ENCODE data around the gene KSR1.
"Not testable (repeated sequence)": the region's sequence is repeated elsewhere in the genome, so short reads cannot be mapped to it uniquely, and the experiment has no call there.

The KSR1 gene

GRCh38 chr17:27669136-27669535 lies 212.9 kb downstream of the KSR1 start:
- H3K4me3 ChIP-seq (ENCODE audit: low read depth, low read length) = no peak overlapping the region
- H3K4me1 ChIP-seq (ENCODE audit: control insufficient read depth, insufficient read depth, low read length) = no peaks in the 10 kb centered on the region
- no peaks in the 10 kb centered on the region for H3K36me3 ChIP-seq (ENCODE audit: control insufficient read depth, insufficient read depth, low read length)
- H3K27me3 ChIP-seq (ENCODE audit: control insufficient read depth, insufficient read depth, low read length) = no peaks in the 10 kb centered on the region
- no peaks in the 10 kb centered on the region for H3K9me3 ChIP-seq (ENCODE audit: control insufficient read depth, insufficient read depth, low read length)
- no peak overlapping the region for H3K9ac ChIP-seq (ENCODE audit: low read depth, low read length)
- H3K27ac ChIP-seq (ENCODE audit: low read depth, low read length) = no peak overlapping the region

DNA sequence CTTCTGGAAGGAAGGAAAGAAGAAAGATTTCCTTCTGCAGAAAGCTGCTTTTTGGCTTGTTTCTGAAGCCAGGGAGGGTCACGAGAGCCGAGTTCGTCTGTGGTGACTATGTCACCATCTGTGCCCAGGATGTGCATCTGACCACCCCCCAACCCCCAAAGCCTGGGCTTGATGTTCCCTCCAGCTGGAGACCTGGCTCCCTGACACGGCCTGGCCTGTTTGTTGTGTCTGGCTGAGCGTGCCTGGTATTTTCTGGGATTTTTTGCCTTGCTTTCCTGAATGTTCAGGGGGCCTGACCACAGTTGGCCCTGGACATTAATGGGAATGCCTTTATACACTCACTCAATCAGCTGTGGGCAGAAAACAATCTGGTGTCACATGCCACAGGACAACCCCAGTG lies 213.6 kb downstream of the KSR1 start:
- H3K9me3 ChIP-seq (ENCODE audit: control insufficient read depth, insufficient read depth, low read length) = no peaks in the 10 kb centered on the region
- no peaks in the 10 kb centered on the region for H3K36me3 ChIP-seq (ENCODE audit: control insufficient read depth, insufficient read depth, low read length)
- no peak overlapping the region for H3K27ac ChIP-seq (ENCODE audit: low read depth, low read length)
- no peak overlapping the region for H3K9ac ChIP-seq (ENCODE audit: low read depth, low read length)
- H3K4me3 ChIP-seq (ENCODE audit: low read depth, low read length) = no peak overlapping the region
- H3K4me1 ChIP-seq (ENCODE audit: control insufficient read depth, insufficient read depth, low read length) = no peaks in the 10 kb centered on the region
- no peaks in the 10 kb centered on the region for H3K27me3 ChIP-seq (ENCODE audit: control insufficient read depth, insufficient read depth, low read length)

DNA sequence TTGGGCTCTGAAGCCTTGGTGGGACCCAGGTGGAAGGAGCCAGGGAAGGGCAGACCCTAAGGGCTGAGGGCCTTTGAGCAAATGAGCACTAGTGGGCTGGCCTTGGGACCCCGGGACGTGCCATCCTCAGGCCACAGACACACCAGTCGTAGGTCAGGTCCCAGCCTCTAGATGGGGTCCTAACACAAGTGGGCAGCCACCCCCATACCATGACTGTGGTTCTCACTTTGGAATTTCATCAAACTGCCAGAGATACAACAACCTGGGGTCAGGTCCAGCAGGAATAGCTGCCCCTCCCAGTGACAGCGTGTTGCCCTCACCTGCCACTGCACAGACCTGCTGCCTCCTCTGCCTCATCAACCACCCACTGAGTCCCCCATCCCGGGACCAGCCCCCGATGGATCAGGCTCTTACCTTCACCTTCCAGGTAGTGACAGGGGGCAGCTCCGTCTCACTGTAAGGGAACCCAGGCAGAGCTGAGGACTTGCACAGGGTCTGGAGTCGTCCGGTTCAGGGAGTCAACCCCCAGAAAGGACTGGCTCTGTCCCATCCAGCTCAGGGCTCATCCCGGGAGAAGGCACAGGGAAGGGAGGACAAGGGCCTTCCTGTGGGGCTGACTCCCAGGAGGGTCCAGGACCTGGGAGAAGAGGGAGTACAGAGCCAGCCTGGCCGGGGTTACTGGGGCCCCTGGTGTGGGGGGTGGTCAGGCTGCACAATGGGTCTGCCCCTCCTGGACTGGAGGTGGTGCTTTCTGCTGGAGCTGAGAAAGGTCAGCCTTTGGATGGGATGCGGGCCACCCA lies 214.7 kb downstream of the KSR1 start:
- no peaks in the 10 kb centered on the region for H3K27me3 ChIP-seq (ENCODE audit: control insufficient read depth, insufficient read depth, low read length)
- no peaks in the 10 kb centered on the region for H3K9me3 ChIP-seq (ENCODE audit: control insufficient read depth, insufficient read depth, low read length)
- H3K4me1 ChIP-seq (ENCODE audit: control insufficient read depth, insufficient read depth, low read length) = no peaks in the 10 kb centered on the region
- H3K9ac ChIP-seq (ENCODE audit: low read depth, low read length) = no peak overlapping the region
- H3K4me3 ChIP-seq (ENCODE audit: low read depth, low read length) = no peak overlapping the region
- H3K27ac ChIP-seq (ENCODE audit: low read depth, low read length) = no peak overlapping the region
- H3K36me3 ChIP-seq (ENCODE audit: control insufficient read depth, insufficient read depth, low read length) = no peaks in the 10 kb centered on the region

- Histone ChIP-seq H3K27me3 (ENCODE audit: control insufficient read depth, insufficient read depth, low read length) (no peaks in the 10 kb centered on the region), H3K9me3 (ENCODE audit: control insufficient read depth, insufficient read depth, low read length) (no peaks in the 10 kb centered on the region), H3K27ac (ENCODE audit: low read depth, low read length) (no peak overlapping the region), H3K36me3 (ENCODE audit: control insufficient read depth, insufficient read depth, low read length) (no peaks in the 10 kb centered on the region), H3K9ac (ENCODE audit: low read depth, low read length) (no peak overlapping the region), H3K4me3 (ENCODE audit: low read depth, low read length) (no peak overlapping the region), H3K4me1 (ENCODE audit: control insufficient read depth, insufficient read depth, low read length) (no peaks in the 10 kb centered on the region)
These were observed 215.3 kb downstream of the KSR1 start for GRCh38 chr17:27671591-27671910.

DNA sequence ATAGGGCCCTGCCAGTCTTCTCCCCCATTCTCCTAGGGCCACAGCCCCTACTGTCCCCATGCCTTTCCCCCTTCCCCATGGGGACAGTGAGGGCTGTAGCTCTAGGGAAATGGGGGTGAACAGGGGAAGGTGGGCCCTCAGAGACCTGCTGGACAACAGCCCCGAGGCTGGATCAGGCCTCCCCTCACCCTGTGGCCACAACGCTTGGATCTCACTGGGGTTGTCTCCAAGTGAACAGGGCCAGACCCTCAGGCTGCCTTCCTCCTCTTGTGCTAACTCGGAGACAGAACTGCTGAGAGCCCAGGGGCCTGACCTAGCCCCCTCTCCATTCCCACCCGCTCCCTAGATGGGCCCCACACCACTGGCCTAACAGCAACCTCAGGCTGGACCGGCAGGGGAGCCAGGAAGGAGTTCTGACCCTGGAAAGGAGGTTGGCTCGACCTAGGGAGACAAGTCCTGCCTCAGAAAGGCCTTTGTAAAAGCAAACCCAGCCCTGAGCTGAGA lies 215.8 kb downstream of the KSR1 start:
- H3K9me3 ChIP-seq (ENCODE audit: control insufficient read depth, insufficient read depth, low read length); H3K4me3 ChIP-seq (ENCODE audit: low read depth, low read length); H3K9ac ChIP-seq (ENCODE audit: low read depth, low read length); H3K27ac ChIP-seq (ENCODE audit: low read depth, low read length); H3K36me3 ChIP-seq (ENCODE audit: control insufficient read depth, insufficient read depth, low read length); H3K4me1 ChIP-seq (ENCODE audit: control insufficient read depth, insufficient read depth, low read length); H3K27me3 ChIP-seq (ENCODE audit: control insufficient read depth, insufficient read depth, low read length): not testable (repeated sequence)

GRCh38 chr17:27674335-27674734 lies 218.1 kb downstream of the KSR1 start:
- no peaks in the 10 kb centered on the region for H3K4me1 ChIP-seq (ENCODE audit: control insufficient read depth, insufficient read depth, low read length)
- no peaks in the 10 kb centered on the region for H3K27me3 ChIP-seq (ENCODE audit: control insufficient read depth, insufficient read depth, low read length)
- H3K9me3 ChIP-seq (ENCODE audit: control insufficient read depth, insufficient read depth, low read length) = no peaks in the 10 kb centered on the region
- H3K27ac ChIP-seq (ENCODE audit: low read depth, low read length) = no peak overlapping the region
- H3K36me3 ChIP-seq (ENCODE audit: control insufficient read depth, insufficient read depth, low read length) = no peaks in the 10 kb centered on the region
- H3K9ac ChIP-seq (ENCODE audit: low read depth, low read length) = no peak overlapping the region
- no peak overlapping the region for H3K4me3 ChIP-seq (ENCODE audit: low read depth, low read length)

Measured in HUES48 (cell line).